ENCODE results near the gene SLCO3A1. TPM values are rescaled to one million over a fixed set of nuclear protein-coding genes. Genes with fewer than 3 reads are reported as not detected.
"Not testable (repeated sequence)": the region's sequence is repeated elsewhere in the genome, so short reads cannot be mapped to it uniquely, and the experiment has no call there.

SLCO3A1 gene
- total RNA-seq, 2 donors from 2014 or later = 55.9 to 65.1 TPM

- H3K9me3 ChIP-seq (ENCODE audit: control insufficient read depth, low read length, poor library complexity, severe bottlenecking) = no peaks in the 10 kb centered on the region
- Mint-ChIP-seq H3K36me3 (ENCODE audit: low read depth) (no peaks in the 10 kb centered on the region), H3K4me1 (peaks cover 74% of the 10 kb centered on the region), H3K27ac (peak overlapping the region; percentile 24), H3K4me3 (no peak overlapping the region), H3K27me3 (no peaks in the 10 kb centered on the region)
- DNase-seq = no peak
- ATAC-seq = no peak
Measured at GRCh38 chr15:91946075-91946474, 92.6 kb downstream of the SLCO3A1 start.

- Mint-ChIP-seq H3K27me3 (no peaks in the 10 kb centered on the region), H3K27ac (peak overlapping the region; percentile 24), H3K4me1 (peaks cover 78% of the 10 kb centered on the region), H3K4me3 (no peak overlapping the region), H3K36me3 (ENCODE audit: low read depth) (no peaks in the 10 kb centered on the region)
- H3K9me3 ChIP-seq (ENCODE audit: control insufficient read depth, low read length, poor library complexity, severe bottlenecking) = no peaks in the 10 kb centered on the region
- DNase-seq = no peak
- ATAC-seq = no peak
Measured at GRCh38 chr15:91946581-91947292, 93.2 kb downstream of the SLCO3A1 start.

DNA sequence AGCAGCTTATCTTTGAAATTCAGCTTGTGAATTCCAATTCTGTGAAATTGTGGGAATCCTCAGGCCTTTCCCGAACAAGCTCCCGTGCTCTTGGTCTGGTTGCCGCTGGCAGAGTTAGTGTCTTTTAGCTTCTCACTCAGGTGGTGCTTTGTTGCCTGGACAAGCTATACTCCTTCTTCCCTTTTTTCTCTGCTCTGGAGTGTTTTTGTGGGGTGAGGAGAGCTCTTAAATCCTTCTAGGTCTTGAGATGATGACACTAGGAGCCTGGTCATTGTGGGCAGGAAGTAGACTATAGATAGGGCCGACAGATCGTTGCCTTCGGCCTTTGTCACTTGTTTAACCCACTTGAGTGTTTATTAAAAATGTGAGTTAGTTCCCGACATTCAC, 93.8 kb downstream of the SLCO3A1 start:
- Mint-ChIP-seq H3K27ac (peak overlapping the region; percentile 24), H3K4me3 (peak overlapping the region; percentile 67), H3K27me3 (no peaks in the 10 kb centered on the region), H3K36me3 (ENCODE audit: low read depth) (no peaks in the 10 kb centered on the region), H3K4me1 (peaks cover 79% of the 10 kb centered on the region)
- DNase-seq (no peak), ATAC-seq (no peak)
- no peaks in the 10 kb centered on the region for H3K9me3 ChIP-seq (ENCODE audit: control insufficient read depth, low read length, poor library complexity, severe bottlenecking)

DNA sequence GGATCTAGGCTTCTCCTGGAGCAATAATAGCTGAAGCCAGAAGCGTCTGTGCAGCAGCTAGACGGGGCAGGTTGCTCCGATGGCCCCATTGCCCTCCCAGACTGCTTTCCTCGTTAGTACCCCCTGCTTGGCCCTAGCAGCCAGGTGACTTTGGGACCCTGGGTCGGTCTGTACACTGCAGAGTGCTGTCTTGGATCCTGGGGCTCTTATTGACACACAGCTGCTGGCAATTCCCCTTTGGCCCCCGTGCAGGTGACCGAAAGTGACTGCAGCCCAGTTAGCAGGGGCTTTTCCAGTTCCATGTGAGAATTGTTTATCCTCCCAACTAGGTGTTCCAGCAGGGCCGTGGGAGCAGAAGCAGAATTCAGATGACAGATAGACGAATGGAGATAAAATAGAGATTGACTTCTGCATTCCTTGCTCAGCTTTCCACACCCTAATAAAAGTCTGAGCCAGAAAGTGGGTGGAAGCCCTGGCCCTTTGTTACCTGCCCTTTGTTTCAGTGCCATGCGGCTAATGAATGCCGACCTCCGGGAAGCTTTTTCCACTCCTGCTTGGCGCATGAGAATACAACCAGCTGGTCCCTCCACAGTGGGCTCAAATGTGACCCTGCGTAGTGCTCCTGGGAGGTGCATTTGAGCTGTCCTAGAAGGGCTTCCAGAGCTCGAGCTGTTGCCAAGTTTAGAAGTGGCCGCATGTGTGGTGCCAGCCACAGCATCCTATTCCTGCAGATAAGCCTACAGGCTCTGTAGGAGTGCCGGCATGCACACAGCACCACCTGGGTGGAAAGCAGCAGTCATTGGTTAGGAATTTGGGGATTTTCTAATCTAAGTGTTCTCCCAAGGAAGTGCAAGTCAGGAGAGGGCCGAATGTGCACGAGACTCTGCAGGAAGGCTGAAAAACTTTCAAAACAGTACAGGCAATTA, 94.4 kb downstream of the SLCO3A1 start:
- Mint-ChIP-seq H3K4me3 (no peak overlapping the region), H3K27ac (peak overlapping the region; percentile 24), H3K36me3 (ENCODE audit: low read depth) (no peaks in the 10 kb centered on the region), H3K27me3 (no peaks in the 10 kb centered on the region), H3K4me1 (peaks cover 77% of the 10 kb centered on the region)
- ATAC-seq = no peak
- no peaks in the 10 kb centered on the region for H3K9me3 ChIP-seq (ENCODE audit: control insufficient read depth, low read length, poor library complexity, severe bottlenecking)
- DNase-seq = no peak

DNA sequence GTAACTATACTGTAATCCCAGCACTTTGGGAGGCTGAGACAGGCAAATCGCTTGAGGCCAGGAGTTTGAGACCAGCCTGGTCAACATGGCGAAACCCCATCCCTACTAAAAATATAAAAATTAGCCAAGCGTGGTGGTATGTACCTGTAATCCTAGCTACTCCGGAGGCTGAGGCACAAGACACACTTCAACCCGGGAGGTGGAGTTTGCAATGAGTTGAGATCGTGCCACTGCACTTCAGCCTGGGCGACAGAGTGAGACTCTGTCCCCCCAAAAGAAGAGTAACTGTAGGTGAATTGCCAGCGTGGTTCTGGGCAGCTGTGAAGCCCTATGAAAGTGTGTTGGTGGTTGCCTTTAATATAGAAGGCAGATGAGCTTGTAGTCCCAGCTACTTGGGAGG, 95.9 kb downstream of the SLCO3A1 start:
- Mint-ChIP-seq H3K27me3 (no peaks in the 10 kb centered on the region), H3K4me1 (peaks cover 77% of the 10 kb centered on the region), H3K36me3 (ENCODE audit: low read depth) (no peaks in the 10 kb centered on the region), H3K27ac (peak overlapping the region; percentile 92), H3K4me3 (no peak overlapping the region)
- DNase-seq (no peak), ATAC-seq (no peak)
- no peaks in the 10 kb centered on the region for H3K9me3 ChIP-seq (ENCODE audit: control insufficient read depth, low read length, poor library complexity, severe bottlenecking)

DNA sequence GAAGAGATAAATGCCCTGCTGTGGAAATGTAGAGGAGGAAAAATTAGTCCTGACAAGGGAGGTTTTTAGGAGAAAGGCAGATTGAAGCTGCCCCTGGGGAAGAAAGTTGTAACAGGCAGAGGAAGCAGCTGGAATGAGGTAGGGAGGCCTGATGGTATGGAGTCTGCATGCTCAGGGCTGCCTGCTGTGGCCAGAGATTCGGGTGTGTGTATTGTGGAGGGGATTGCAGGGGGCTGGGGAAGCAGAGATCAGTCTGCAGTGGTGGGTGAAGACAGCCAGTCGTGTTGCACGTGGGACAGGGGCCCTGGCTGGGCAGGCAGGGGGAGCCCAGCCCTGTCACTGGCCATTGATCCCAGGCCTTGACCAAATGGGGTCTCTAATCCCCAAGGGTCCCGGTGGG, 96.5 kb downstream of the SLCO3A1 start:
- peak overlapping the region; percentile 92 for H3K27ac Mint-ChIP-seq
- H3K27me3 Mint-ChIP-seq = no peaks in the 10 kb centered on the region
- H3K36me3 Mint-ChIP-seq (ENCODE audit: low read depth) = no peaks in the 10 kb centered on the region
- DNase-seq (no peak), ATAC-seq (no peak)
- H3K4me1 Mint-ChIP-seq = peaks cover 84% of the 10 kb centered on the region
- no peak overlapping the region for H3K4me3 Mint-ChIP-seq
- H3K9me3 ChIP-seq (ENCODE audit: control insufficient read depth, low read length, poor library complexity, severe bottlenecking) = no peaks in the 10 kb centered on the region

DNA sequence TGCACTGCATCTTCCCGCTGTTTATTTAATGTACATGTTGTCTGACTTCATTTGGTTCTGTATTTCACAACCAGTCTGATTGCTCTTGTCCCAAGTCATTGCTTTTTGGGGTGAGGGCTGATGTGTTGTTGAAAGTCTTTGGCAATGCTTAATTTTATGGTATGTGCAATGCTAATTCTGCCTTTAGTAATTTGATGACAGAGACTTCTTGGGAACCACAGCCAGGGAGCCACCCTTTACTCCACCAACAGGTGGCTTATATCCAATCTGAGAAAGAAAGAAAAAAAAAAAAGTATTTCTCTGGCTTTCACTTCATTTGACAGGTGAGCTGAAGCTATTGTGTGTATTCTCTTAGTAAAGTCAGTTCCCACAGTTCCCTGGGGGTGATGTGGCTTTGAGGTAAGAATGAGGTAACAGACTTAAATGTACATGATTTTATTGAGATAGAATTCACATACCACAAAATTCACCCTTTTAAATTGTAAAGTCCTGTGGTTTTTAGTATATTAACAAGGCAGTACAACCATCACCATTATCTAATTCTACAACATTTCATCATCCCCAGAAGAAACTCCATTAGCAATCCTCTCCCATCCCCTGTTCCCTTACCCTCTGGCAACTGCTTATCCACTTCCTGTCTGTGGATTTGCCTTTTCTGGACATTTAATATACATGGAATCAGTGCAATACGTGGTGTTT, 97.3 kb downstream of the SLCO3A1 start:
- Mint-ChIP-seq H3K4me3 (no peak overlapping the region), H3K36me3 (ENCODE audit: low read depth) (no peaks in the 10 kb centered on the region), H3K4me1 (peaks cover 85% of the 10 kb centered on the region), H3K27me3 (no peaks in the 10 kb centered on the region), H3K27ac (peak overlapping the region; percentile 92)
- ATAC-seq (no peak), DNase-seq (no peak)
- no peaks in the 10 kb centered on the region for H3K9me3 ChIP-seq (ENCODE audit: control insufficient read depth, low read length, poor library complexity, severe bottlenecking)

GRCh38 chr15:91952216-91952615, 98.7 kb downstream of the SLCO3A1 start:
- Mint-ChIP-seq H3K4me3 (no peak overlapping the region), H3K4me1 (peaks cover 77% of the 10 kb centered on the region)
- ATAC-seq = no peak

GRCh38 chr15:91953432-91953831, 99.9 kb downstream of the SLCO3A1 start:
- H3K9me3 ChIP-seq (ENCODE audit: control insufficient read depth, low read length, poor library complexity, severe bottlenecking) = no peaks in the 10 kb centered on the region
- H3K36me3 Mint-ChIP-seq (ENCODE audit: low read depth) = no peaks in the 10 kb centered on the region
- peak overlapping the region; percentile 83 for H3K27ac Mint-ChIP-seq
- H3K4me3 Mint-ChIP-seq = no peak overlapping the region
- peaks cover 78% of the 10 kb centered on the region for H3K4me1 Mint-ChIP-seq
- no peaks in the 10 kb centered on the region for H3K27me3 Mint-ChIP-seq
- DNase-seq (no peak), ATAC-seq (peak; percentile 32)

More at GRCh38 chr15:91952216-91952615, 98.7 kb downstream of the SLCO3A1 start:
- no peak overlapping the region for H3K27ac Mint-ChIP-seq
- H3K9me3 ChIP-seq (ENCODE audit: control insufficient read depth, low read length, poor library complexity, severe bottlenecking) = no peaks in the 10 kb centered on the region
- H3K36me3 Mint-ChIP-seq (ENCODE audit: low read depth) = no peaks in the 10 kb centered on the region
- DNase-seq = no peak
- H3K27me3 Mint-ChIP-seq = no peaks in the 10 kb centered on the region

GRCh38 chr15:91954292-91954691, 100.8 kb downstream of the SLCO3A1 start:
- ATAC-seq (no peak), DNase-seq (no peak)
- no peaks in the 10 kb centered on the region for H3K9me3 ChIP-seq (ENCODE audit: control insufficient read depth, low read length, poor library complexity, severe bottlenecking)
- Mint-ChIP-seq H3K36me3 (ENCODE audit: low read depth) (no peaks in the 10 kb centered on the region), H3K4me1 (peaks cover 72% of the 10 kb centered on the region), H3K27me3 (no peaks in the 10 kb centered on the region), H3K4me3 (no peak overlapping the region), H3K27ac (peak overlapping the region; percentile 83)

- DNase-seq = no peak
- ATAC-seq = no peak
- peaks cover 55% of the 10 kb centered on the region for H3K4me1 Mint-ChIP-seq
- no peak overlapping the region for H3K27ac Mint-ChIP-seq
- no peaks in the 10 kb centered on the region for H3K36me3 Mint-ChIP-seq (ENCODE audit: low read depth)
- no peaks in the 10 kb centered on the region for H3K9me3 ChIP-seq (ENCODE audit: control insufficient read depth, low read length, poor library complexity, severe bottlenecking)
- no peak overlapping the region for H3K4me3 Mint-ChIP-seq
- no peaks in the 10 kb centered on the region for H3K27me3 Mint-ChIP-seq
Measured at GRCh38 chr15:91956026-91956723, 102.7 kb downstream of the SLCO3A1 start.

DNA sequence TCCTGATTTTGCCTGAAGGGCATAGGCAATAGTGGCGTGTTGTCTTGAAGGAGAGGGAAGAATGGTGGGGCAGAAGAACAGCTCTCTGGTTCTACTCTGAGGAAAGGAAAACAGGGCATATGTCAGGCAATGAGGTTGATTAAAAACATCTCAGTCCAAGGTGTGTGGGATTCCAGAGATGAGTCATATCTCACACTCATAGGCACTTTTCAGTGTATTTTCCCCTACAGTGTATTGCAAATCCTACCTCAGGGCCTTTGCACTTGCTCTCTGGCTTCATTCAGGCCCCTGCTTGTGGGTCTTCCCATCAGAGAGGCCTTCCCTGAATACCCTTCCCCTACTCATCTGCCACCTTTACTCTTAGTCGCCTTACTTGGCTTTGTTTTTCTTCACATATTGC, 107.8 kb downstream of the SLCO3A1 start:
- H3K27ac Mint-ChIP-seq = peak overlapping the region; percentile 37
- no peak for ATAC-seq
- no peaks in the 10 kb centered on the region for H3K9me3 ChIP-seq (ENCODE audit: control insufficient read depth, low read length, poor library complexity, severe bottlenecking)
- H3K4me1 Mint-ChIP-seq = peaks cover 26% of the 10 kb centered on the region
- H3K36me3 Mint-ChIP-seq (ENCODE audit: low read depth) = no peaks in the 10 kb centered on the region
- no peak for DNase-seq
- no peaks in the 10 kb centered on the region for H3K27me3 Mint-ChIP-seq
- H3K4me3 Mint-ChIP-seq = no peak overlapping the region

DNA sequence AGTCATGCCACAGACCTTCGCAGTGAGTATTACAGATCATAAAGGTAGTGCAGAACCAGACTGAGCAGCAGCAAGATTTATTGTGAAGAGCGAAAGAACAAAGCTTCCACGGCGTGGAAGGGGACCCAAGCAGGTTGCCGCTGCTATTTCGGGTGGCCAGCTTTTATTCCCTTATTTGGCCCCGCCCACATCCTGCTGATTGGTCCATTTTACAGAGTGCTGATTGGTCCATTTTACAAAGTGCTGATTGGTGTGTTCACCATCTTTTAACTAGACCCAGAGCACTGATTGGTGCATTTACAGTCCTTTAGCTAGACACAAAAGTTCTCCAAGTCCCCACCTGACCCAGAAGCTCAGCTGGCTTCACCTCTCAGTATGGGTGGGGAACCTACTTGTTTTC, 110.2 kb downstream of the SLCO3A1 start:
- not testable (repeated sequence) for H3K4me3 Mint-ChIP-seq; H3K9me3 ChIP-seq (ENCODE audit: control insufficient read depth, low read length, poor library complexity, severe bottlenecking); H3K27me3 Mint-ChIP-seq; H3K36me3 Mint-ChIP-seq (ENCODE audit: low read depth); H3K27ac Mint-ChIP-seq; DNase-seq; ATAC-seq
- H3K4me1 Mint-ChIP-seq = peaks cover 24% of the 10 kb centered on the region

Data from T-helper 17 cell (primary cell).